Activated CD4-positive, alpha-beta T cell treated with anti-CD3 and anti-CD28 coated beads, Interleukin-2, Interleukin-6, amounts not matched to agents 100 ng/mL and 50 ng/mL, durations not matched to agents 16 hours and 8 hours (primary cell): ENCODE measurements around the gene CDCA5.

Source experiments
- DNase-seq: peaks from one replicate; pipeline ENCODE4 v3.0.0-alpha.2; 2020

CDCA5 gene

GRCh38 chr11:65067446-65067845 lies 16.4 kb downstream of the CDCA5 start:
- no peak for DNase-seq

GRCh38 chr11:65066805-65067291 lies 17.0 kb downstream of the CDCA5 start:
- DNase-seq = no peak

- DNase-seq = no peak
These were observed 17.5 kb downstream of the CDCA5 start for GRCh38 chr11:65066315-65066714.

GRCh38 chr11:65065851-65066250 lies 18.0 kb downstream of the CDCA5 start:
- DNase-seq = no peak

GRCh38 chr11:65064847-65065240 lies 19.0 kb downstream of the CDCA5 start:
- DNase-seq = no peak

- DNase-seq = no peak
These were observed 20.3 kb downstream of the CDCA5 start for GRCh38 chr11:65063532-65063931.

- DNase-seq = no peak
These were observed 22.9 kb downstream of the CDCA5 start for GRCh38 chr11:65060913-65061408.

- DNase-seq = no peak
These were observed 23.6 kb downstream of the CDCA5 start for GRCh38 chr11:65059959-65060824.

- DNase-seq = no peak
These were observed 24.3 kb downstream of the CDCA5 start for GRCh38 chr11:65059523-65059922.

GRCh38 chr11:65058419-65059054 lies 25.3 kb downstream of the CDCA5 start, which contains the start of gene NAALADL1:
Gene NAALADL1, minus strand, starts transcription at chr11:65058553. Its CDS starts 32 bp downstream, at chr11:65058521.
- no peak for DNase-seq

GRCh38 chr11:65058012-65058411 lies 25.8 kb downstream of the CDCA5 start:
- DNase-seq = no peak

GRCh38 chr11:65057526-65057925 lies 26.3 kb downstream of the CDCA5 start:
- no peak for DNase-seq

- DNase-seq = no peak
These were observed 26.8 kb downstream of the CDCA5 start for GRCh38 chr11:65056999-65057398.

GRCh38 chr11:65055538-65055937 lies 28.3 kb downstream of the CDCA5 start:
- no peak for DNase-seq

GRCh38 chr11:65053827-65054508 lies 29.9 kb downstream of the CDCA5 start:
- no peak for DNase-seq

- DNase-seq = no peak
These were observed 32.4 kb downstream of the CDCA5 start for GRCh38 chr11:65051398-65051858.

GRCh38 chr11:65047581-65048422 lies 36.0 kb downstream of the CDCA5 start:
- no peak for DNase-seq

- DNase-seq = no peak
These were observed 38.1 kb downstream of the CDCA5 start for GRCh38 chr11:65045728-65046127.

- no peak for DNase-seq
These were observed 38.8 kb downstream of the CDCA5 start for GRCh38 chr11:65045061-65045460.

- no peak for DNase-seq
These were observed 39.8 kb downstream of the CDCA5 start for GRCh38 chr11:65043881-65044501.

GRCh38 chr11:65042891-65043290 lies 40.9 kb downstream of the CDCA5 start:
- DNase-seq = no peak
